PC-3 (cell line): Measurements from ENCODE around the gene ANTXR2. TPM values are rescaled to one million over a fixed set of nuclear protein-coding genes. Genes with fewer than 3 reads are reported as not detected.

Source experiments
- ATAC-seq: fragments of 200-7000 bp; cut with Tn5 transposase; 2 replicates; pipeline ENCODE4 v1.9.1; 2020; ENCODE audit warnings: mild to moderate bottlenecking, moderate library complexity
- BruUV-seq: library from RNA; stranded (reverse); fragments of 400-500 nt; replicated peaks from 2 replicates; lab custom pipeline; 2021; lab: Mats Ljungman, UMichigan
- CTCF ChIA-PET: fragments of 300-600 bp; sonication (Branson Sonifier 250); formaldehyde crosslinking; loops from one replicate; lab custom pipeline; 2022; ENCODE audit warnings: antibody characterized with exemption; lab: Charles Lee
- POLR2A ChIA-PET: fragments of 300-600 bp; sonication (Branson Sonifier 250); formaldehyde crosslinking; loops from one replicate; lab custom pipeline; 2022; ENCODE audit warnings: antibody characterized with exemption; ENCODE audit not compliant: unreplicated experiment; lab: Charles Lee
- DNase-seq: peaks from one replicate; pipeline ENCODE4 v3.0.0-alpha.2; 2015
- H2AFZ ChIP-seq: fragments of 300-600 bp; sonication (generic); 2 replicates; pipeline ENCODE4 v1.6.0; 2016; ENCODE audit warnings: antibody characterized with exemption, low read length
- H3F3A ChIP-seq: fragments of 300-600 bp; sonication (generic); one replicate; pipeline ENCODE4 v1.6.0; 2017; ENCODE audit warnings: antibody characterized with exemption, low read length, control low read depth, mild to moderate bottlenecking; ENCODE audit not compliant: unreplicated experiment
- H3K27ac ChIP-seq: fragments of 300-600 bp; sonication (generic); 2 replicates; pipeline ENCODE4 v1.5.1; 2016; ENCODE audit warnings: mild to moderate bottlenecking, low read length
- H3K27me3 ChIP-seq: fragments of 300-600 bp; sonication (generic); 2 replicates; pipeline ENCODE4 v1.6.1; 2016; ENCODE audit warnings: low read length, mixed read lengths
- H3K36me3 ChIP-seq: fragments of 300-600 bp; sonication (generic); 2 replicates; pipeline ENCODE4 v1.6.1; 2016; ENCODE audit warnings: low read depth, mixed run types, low read length, mixed read lengths
- H3K4me1 ChIP-seq: fragments of 300-600 bp; sonication (generic); 2 replicates; pipeline ENCODE4 v1.5.1; 2016; ENCODE audit warnings: low read length; ENCODE audit not compliant: insufficient read depth
- H3K4me2 ChIP-seq: fragments of 300-600 bp; sonication (generic); 2 replicates; pipeline ENCODE4 v1.6.0; 2016; ENCODE audit warnings: low read length
- H3K4me3 ChIP-seq: fragments of 300-600 bp; sonication (generic); 2 replicates; pipeline ENCODE4 v1.5.1; 2016; ENCODE audit warnings: mild to moderate bottlenecking, low read length, mixed read lengths
- H3K79me2 ChIP-seq: fragments of 300-600 bp; sonication (generic); 2 replicates; pipeline ENCODE4 v1.6.1; 2017; ENCODE audit warnings: low read length, mixed read lengths
- H3K9ac ChIP-seq: fragments of 300-600 bp; sonication (generic); 2 replicates; pipeline ENCODE4 v1.6.0; 2016; ENCODE audit warnings: mild to moderate bottlenecking, low read length
- H3K9me2 ChIP-seq: fragments of 300-600 bp; sonication (generic); replicated peaks from 2 replicates; pipeline ENCODE4 v1.6.1; 2016; ENCODE audit warnings: mixed run types, low read length, mixed read lengths
- H3K9me3 ChIP-seq: fragments of 300-600 bp; sonication (generic); 2 replicates; pipeline ENCODE4 v1.6.1; 2016; ENCODE audit warnings: low read length, mixed read lengths
- H4K20me1 ChIP-seq: fragments of 300-600 bp; sonication (generic); 2 replicates; pipeline ENCODE4 v1.6.1; 2016; ENCODE audit warnings: low read length, mixed read lengths
- CTCF ChIP-seq: fragments of 300-600 bp; sonication (generic); conservative IDR thresholded peaks from 2 replicates; pipeline ENCODE4 v1.5.1; 2017; ENCODE audit warnings: antibody characterized with exemption, low read depth, mild to moderate bottlenecking, low read length
- EZH2 ChIP-seq: fragments of 300-600 bp; sonication (generic); IDR thresholded peaks from one replicate; pipeline ENCODE4 v1.6.1; 2017; ENCODE audit warnings: antibody characterized with exemption, mild to moderate bottlenecking, low read length; ENCODE audit not compliant: unreplicated experiment
- EZH2phosphoT487 ChIP-seq: fragments of 300-600 bp; sonication (generic); IDR thresholded peaks from 2 replicates; pipeline ENCODE4 v1.6.1; 2018; ENCODE audit warnings: mild to moderate bottlenecking, antibody characterized with exemption, low read length, borderline replicate concordance
- intact Hi-C: fragments of 100-400 bp; cut with micrococcal nuclease; formaldehyde crosslinking; loops from 2 replicates; pipeline ENCODE4 v1.9.0; 2023
- total RNA-seq: library from RNA; depleted of rRNA; stranded (reverse); fragments of >200 nt; gene quantifications from 2 replicates; pipeline ENCODE4 v1.2.3, GENCODE V29; 2014; rRNA removed

ANTXR2 gene
- total RNA-seq, 1 experiment from 2014 or later, result 43.9 TPM

- intact Hi-C loops, result no loop called here
- H3K36me3 ChIP-seq, result no peaks in the 10 kb centered on the region
- no TSS peak for BruUV-seq
- ChIA-PET CTCF (no interaction called here), POLR2A (no interaction called here)
- H4K20me1 ChIP-seq, result no peaks in the 10 kb centered on the region
- no peak for DNase-seq
- no peaks in the 10 kb centered on the region for H3K79me2 ChIP-seq
- no peaks in the 10 kb centered on the region for H3K9me3 ChIP-seq
- no peak overlapping the region for H3K9ac ChIP-seq
- H3K9me2 ChIP-seq, result no peaks in the 10 kb centered on the region
- H3K4me3 ChIP-seq, result no peak overlapping the region
- H3K27me3 ChIP-seq, result no peaks in the 10 kb centered on the region
- H3K4me1 ChIP-seq, result no peaks in the 10 kb centered on the region
- ATAC-seq, result no peak
- no peak for TF ChIP-seq EZH2phosphoT487
- no peak for TF ChIP-seq CTCF
- no peak for TF ChIP-seq EZH2
- H3K27ac ChIP-seq, result no peak overlapping the region
- no peak overlapping the region for H3K4me2 ChIP-seq
- H2AFZ ChIP-seq, result no peak overlapping the region
- no peaks in the 10 kb centered on the region for H3F3A ChIP-seq
Measured at GRCh38 chr4:79852305-79852730, 220.7 kb downstream of the ANTXR2 start.

- TF ChIP-seq CTCF (no peak), EZH2phosphoT487 (no peak), EZH2 (no peak)
- CTCF ChIA-PET, result no interaction called here
- intact Hi-C loops, result no loop called here
- H3K4me2 ChIP-seq, result no peak overlapping the region
- H3K27me3 ChIP-seq, result no peaks in the 10 kb centered on the region
- H3K9me2 ChIP-seq, result no peaks in the 10 kb centered on the region
- no peaks in the 10 kb centered on the region for H4K20me1 ChIP-seq
- DNase-seq, result no peak
- H3K4me3 ChIP-seq, result no peak overlapping the region
- no peaks in the 10 kb centered on the region for H3K9me3 ChIP-seq
- no peaks in the 10 kb centered on the region for H3K4me1 ChIP-seq
- POLR2A ChIA-PET, result no interaction called here
- ATAC-seq, result no peak
- no peaks in the 10 kb centered on the region for H3K79me2 ChIP-seq
- H3K9ac ChIP-seq, result no peak overlapping the region
- H3K36me3 ChIP-seq, result no peaks in the 10 kb centered on the region
- no peaks in the 10 kb centered on the region for H3F3A ChIP-seq
- no peak overlapping the region for H3K27ac ChIP-seq
- BruUV-seq, result no TSS peak
- H2AFZ ChIP-seq, result no peak overlapping the region
Measured at GRCh38 chr4:79851625-79852304, 221.3 kb downstream of the ANTXR2 start.

Other genes starting within 250 kb of the ANTXR2 start
- gene PRDM8, start 124.3 kb upstream of the ANTXR2 start, total RNA-seq, result 8.9 and 9.4 TPM in 2 replicates
- 0.75 and 2.6 TPM in 2 replicates for gene FGF5, start 193.4 kb upstream of the ANTXR2 start, total RNA-seq